ENCODE measurements around the gene MAG. TPM values are rescaled to one million over a fixed set of nuclear protein-coding genes. Genes with fewer than 3 reads are reported as not detected.

MAG gene
- total and polyA plus RNA-seq, 10 of the 15 experiments (the other 5 are each of a cell fraction or from before 2014, with no cell fraction given) = 0.03 to 0.82 (median 0.17) TPM; not detected in 2

GRCh38 chr19:35287713-35288112, 4.2 kb upstream of the MAG start:
- TF ChIP-seq SREBF1 (IDR thresholded peaks at IDR 0.05; ENCODE audit: low read length) = no peak
- no peak for TF ChIP-seq KAT2A (conservative IDR thresholded peaks at IDR 0.05; ENCODE audit: control insufficient read depth, low read depth, low read length)
- TF ChIP-seq IKZF2 (IDR thresholded peaks at IDR 0.05) = no peak
- TF ChIP-seq ZNF687 (IDR thresholded peaks at IDR 0.05) = no peak
- TF ChIP-seq MEF2B (IDR thresholded peaks at IDR 0.05; ENCODE audit: partially characterized antibody, poor library complexity, severe bottlenecking) = no peak
- no peak for TF ChIP-seq BHLHE40 (IDR thresholded peaks at IDR 0.05; ENCODE audit: borderline replicate concordance in 1 of 2, low read depth in 2 of 2, low read length in 1 of 2)
- TF ChIP-seq NBN (IDR thresholded peaks at IDR 0.05) = no peak
- intact Hi-C loops (cut with micrococcal nuclease; ENCODE audit: unreplicated experiment) (no loop called here), in situ Hi-C loops (cut with MboI) (no loop called here)
- H3K9me3 ChIP-seq (replicated peaks; ENCODE audit: control insufficient read depth, insufficient read depth, low read length) = no peaks in the 10 kb centered on the region
- no peaks in the 10 kb centered on the region; a peak in 2 of 4 replicates for H3K27me3 ChIP-seq (replicated peaks in 1 of 2; ENCODE audit: control insufficient read depth in 2 of 2, insufficient read depth in 2 of 2, low read length in 1 of 2)
- DNase-seq (ENCODE audit: low read depth, low spot score) (no peak), ATAC-seq (no peak), FAIRE-seq (no peak)
- H3K4me1 ChIP-seq (ENCODE audit: control insufficient read depth, insufficient read depth, low read length) = no peaks in the 10 kb centered on the region
- H2AFZ ChIP-seq (ENCODE audit: control insufficient read depth, low read depth, low read length) = no peak overlapping the region
- no peaks in the 10 kb centered on the region for H4K20me1 ChIP-seq (ENCODE audit: control insufficient read depth, insufficient read depth)
- ChIA-PET SMC1A (ENCODE audit: uncharacterized antibody, unreplicated experiment) (interaction anchor here (0.7 to 1.7 kb wide), 4 partner anchors 9 to 146 kb away, joined by 3 read pairs; no protein-coding TSS in a partner anchor), POLR2A (interaction anchor here (1.3 kb wide), 1 partner anchor 18 kb away, joined by 3 read pairs; no protein-coding TSS in a partner anchor), RAD21 (ENCODE audit: unreplicated experiment) (no interaction called here), CTCF (no interaction called here)
- H3K79me2 ChIP-seq (ENCODE audit: control insufficient read depth, insufficient read depth, low read length) = no peaks in the 10 kb centered on the region
- no peak overlapping the region for H3K4me2 ChIP-seq (ENCODE audit: control insufficient read depth, insufficient read depth)
- H3K4me3 ChIP-seq = no peak overlapping the region
- H3K9ac ChIP-seq (ENCODE audit: control insufficient read depth, insufficient read depth, low read length) = no peak overlapping the region
- BruUV-seq (replicated peaks) = no TSS peak
- no peaks in the 10 kb centered on the region for H3K36me3 ChIP-seq (ENCODE audit: control insufficient read depth in 2 of 2, insufficient read depth in 2 of 2, low read length in 1 of 2)
- WGBS (ENCODE audit: insufficient coverage, insufficient replicate concordance, low lambda C conversion rate, missing lambda C conversion rate) = 84% methylated on average over 10 of the region's 10 CpGs
- no peak overlapping the region for H3K27ac ChIP-seq (ENCODE audit: control insufficient read depth, insufficient read depth)

Data from GM12878 (cell line).